Measurements from ENCODE around the gene KDM4C.

GRCh38 chr9:6735422-6735821 lies 22.4 kb upstream of the KDM4C start:
- TF ChIP-seq, protein P1, sequence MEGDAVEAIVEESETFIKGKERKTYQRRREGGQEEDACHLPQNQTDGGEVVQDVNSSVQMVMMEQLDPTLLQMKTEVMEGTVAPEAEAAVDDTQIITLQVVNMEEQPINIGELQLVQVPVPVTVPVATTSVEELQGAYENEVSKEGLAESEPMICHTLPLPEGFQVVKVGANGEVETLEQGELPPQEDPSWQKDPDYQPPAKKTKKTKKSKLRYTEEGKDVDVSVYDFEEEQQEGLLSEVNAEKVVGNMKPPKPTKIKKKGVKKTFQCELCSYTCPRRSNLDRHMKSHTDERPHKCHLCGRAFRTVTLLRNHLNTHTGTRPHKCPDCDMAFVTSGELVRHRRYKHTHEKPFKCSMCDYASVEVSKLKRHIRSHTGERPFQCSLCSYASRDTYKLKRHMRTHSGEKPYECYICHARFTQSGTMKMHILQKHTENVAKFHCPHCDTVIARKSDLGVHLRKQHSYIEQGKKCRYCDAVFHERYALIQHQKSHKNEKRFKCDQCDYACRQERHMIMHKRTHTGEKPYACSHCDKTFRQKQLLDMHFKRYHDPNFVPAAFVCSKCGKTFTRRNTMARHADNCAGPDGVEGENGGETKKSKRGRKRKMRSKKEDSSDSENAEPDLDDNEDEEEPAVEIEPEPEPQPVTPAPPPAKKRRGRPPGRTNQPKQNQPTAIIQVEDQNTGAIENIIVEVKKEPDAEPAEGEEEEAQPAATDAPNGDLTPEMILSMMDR (IDR thresholded peaks at IDR 0.05): no peak
- TF ChIP-seq POLR2A (IDR thresholded peaks at IDR 0.05): no peak
- no peak for TF ChIP-seq POLR2AphosphoS5 (IDR thresholded peaks at IDR 0.05)
- TF ChIP-seq EP300 (IDR thresholded peaks at IDR 0.05): no peak
